HEK293T (cell line): ENCODE measurements around the gene CT45A3.
"Not testable (repeated sequence)": the region's sequence is repeated elsewhere in the genome, so short reads cannot be mapped to it uniquely, and the experiment has no call there.

Experiments
- CTCF ChIA-PET: fragments of 350-600 bp; formaldehyde crosslinking; extraction: SDS; loops from one replicate; lab custom pipeline; 2021; ENCODE audit warnings: antibody characterized with exemption, inconsistent platforms; lab: Yijun Ruan, JAX
- POLR2A ChIA-PET: fragments of 350-600 bp; formaldehyde crosslinking; extraction: SDS; loops from one replicate; lab custom pipeline; 2020; ENCODE audit warnings: antibody characterized with exemption, inconsistent platforms; lab: Yijun Ruan, JAX
- DNase-seq: peaks from one replicate; pipeline ENCODE4 v3.0.0; 2012; ENCODE audit warnings: mixed read lengths; ENCODE audit errors: extremely low spot score
- ARNT ChIP-seq: fragments of 450-650 bp; IDR thresholded peaks from 2 replicates; pipeline ENCODE4 v1.6.1; 2017; ENCODE audit warnings: mild to moderate bottlenecking
- BHLHE40 ChIP-seq: fragments of 450-650 bp; IDR thresholded peaks from 2 replicates; pipeline ENCODE4 v1.6.1; 2016; ENCODE audit warnings: mild to moderate bottlenecking, moderate library complexity, borderline replicate concordance
- CTBP1 ChIP-seq: fragments of 450-650 bp; IDR thresholded peaks from 2 replicates; pipeline ENCODE4 v1.6.1; 2016; ENCODE audit warnings: borderline replicate concordance
- ELF4 ChIP-seq: fragments of 450-650 bp; IDR thresholded peaks from 2 replicates; pipeline ENCODE4 v1.6.1; 2017; ENCODE audit warnings: antibody characterized with exemption
- FOXA1 ChIP-seq: fragments of 450-650 bp; IDR thresholded peaks from 2 replicates; pipeline ENCODE4 v1.6.1; 2016; ENCODE audit warnings: mild to moderate bottlenecking
- FOXK2 ChIP-seq: fragments of 450-650 bp; IDR thresholded peaks from 2 replicates; pipeline ENCODE4 v1.6.1; 2016; ENCODE audit warnings: mild to moderate bottlenecking
- FOXM1 ChIP-seq: fragments of 450-650 bp; IDR thresholded peaks from 2 replicates; pipeline ENCODE4 v1.6.1; 2017; ENCODE audit warnings: mild to moderate bottlenecking, borderline replicate concordance
- HDGF ChIP-seq: fragments of 450-650 bp; IDR thresholded peaks from 2 replicates; pipeline ENCODE4 v1.6.1; 2017; ENCODE audit warnings: antibody characterized with exemption, borderline replicate concordance
- L3MBTL2 ChIP-seq: fragments of 450-650 bp; conservative IDR thresholded peaks from 2 replicates; pipeline ENCODE4 v1.6.1; 2016; ENCODE audit warnings: mild to moderate bottlenecking
- LEF1 ChIP-seq: fragments of 450-650 bp; IDR thresholded peaks from 2 replicates; pipeline ENCODE4 v1.6.1; 2017; ENCODE audit warnings: mild to moderate bottlenecking, borderline replicate concordance
- NFRKB ChIP-seq: fragments of 450-650 bp; IDR thresholded peaks from 2 replicates; pipeline ENCODE4 v1.6.1; 2016; ENCODE audit warnings: mild to moderate bottlenecking, moderate library complexity
- SP1 ChIP-seq: fragments of 450-650 bp; IDR thresholded peaks from 2 replicates; pipeline ENCODE4 v1.6.1; 2017
- SUZ12 ChIP-seq: fragments of 450-650 bp; IDR thresholded peaks from 2 replicates; pipeline ENCODE4 v1.6.1; 2016; ENCODE audit warnings: mild to moderate bottlenecking
- TARDBP ChIP-seq: fragments of 450-650 bp; IDR thresholded peaks from 2 replicates; pipeline ENCODE4 v1.6.1; 2016
- ZNF384 ChIP-seq: fragments of 450-650 bp; IDR thresholded peaks from 2 replicates; pipeline ENCODE4 v1.6.1; 2016
- TF ChIP-seq, protein P1 (sequence below): fragments of 450-650 bp; IDR thresholded peaks from 2 replicates; pipeline ENCODE4 v1.6.1; 2016

The CT45A3 gene, protein sequence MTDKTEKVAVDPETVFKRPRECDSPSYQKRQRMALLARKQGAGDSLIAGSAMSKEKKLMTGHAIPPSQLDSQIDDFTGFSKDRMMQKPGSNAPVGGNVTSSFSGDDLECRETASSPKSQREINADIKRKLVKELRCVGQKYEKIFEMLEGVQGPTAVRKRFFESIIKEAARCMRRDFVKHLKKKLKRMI

DNA sequence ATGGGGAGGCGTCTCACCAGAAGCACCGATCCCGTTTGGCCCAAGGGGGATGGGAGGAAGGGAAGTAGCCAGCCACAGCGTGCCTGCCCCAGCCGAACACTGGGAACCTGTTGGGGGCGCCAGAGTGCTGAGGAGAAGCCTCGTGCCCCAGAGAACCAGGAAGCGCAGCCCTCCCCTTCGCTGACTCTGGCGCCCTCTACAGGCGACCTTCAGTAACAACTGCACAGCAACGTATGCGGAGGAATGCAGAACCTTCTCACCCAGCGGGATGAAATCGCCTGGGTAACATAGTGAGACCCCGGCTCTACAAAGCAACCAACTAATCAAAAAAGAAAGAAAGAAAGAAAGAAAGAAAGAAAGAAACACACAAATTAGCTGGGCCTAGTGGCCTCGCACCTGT is at the start of gene CT45A3:
TSS of gene CT45A3 (minus strand) at position 101 of the 400 bp plus-strand sequence. CDS start 3,747 bp downstream, outside the sequence.
- POLR2A ChIA-PET, DNase-seq, CTCF ChIA-PET: not testable (repeated sequence)

DNA sequence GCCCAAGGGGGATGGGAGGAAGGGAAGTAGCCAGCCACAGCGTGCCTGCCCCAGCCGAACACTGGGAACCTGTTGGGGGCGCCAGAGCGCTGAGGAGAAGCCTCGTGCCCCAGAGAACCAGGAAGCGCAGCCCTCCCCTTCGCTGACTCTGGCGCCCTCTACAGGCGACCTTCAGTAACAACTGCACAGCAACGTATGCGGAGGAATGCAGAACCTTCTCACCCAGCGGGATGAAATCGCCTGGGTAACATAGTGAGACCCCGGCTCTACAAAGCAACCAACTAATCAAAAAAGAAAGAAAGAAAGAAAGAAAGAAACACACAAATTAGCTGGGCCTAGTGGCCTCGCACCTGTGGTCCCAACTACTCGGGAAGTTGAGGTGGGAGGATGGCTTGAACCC is 34.7 kb upstream of the CT45A3 start, which contains the start of gene CT45A6:
TSS of gene CT45A6 (minus strand) at position 101 of the 400 bp plus-strand sequence. CDS start 3,794 bp downstream, outside the sequence.
- DNase-seq, POLR2A ChIA-PET, CTCF ChIA-PET: not testable (repeated sequence)

DNA sequence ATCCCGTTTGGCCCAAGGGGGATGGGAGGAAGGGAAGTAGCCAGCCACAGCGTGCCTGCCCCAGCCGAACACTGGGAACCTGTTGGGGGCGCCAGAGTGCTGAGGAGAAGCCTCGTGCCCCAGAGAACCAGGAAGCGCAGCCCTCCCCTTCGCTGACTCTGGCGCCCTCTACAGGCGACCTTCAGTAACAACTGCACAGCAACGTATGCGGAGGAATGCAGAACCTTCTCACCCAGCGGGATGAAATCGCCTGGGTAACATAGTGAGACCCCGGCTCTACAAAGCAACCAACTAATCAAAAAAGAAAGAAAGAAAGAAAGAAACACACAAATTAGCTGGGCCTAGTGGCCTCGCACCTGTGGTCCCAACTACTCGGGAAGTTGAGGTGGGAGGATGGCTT is 17.4 kb upstream of the CT45A3 start, which contains the start of gene CT45A5:
TSS of gene CT45A5 (minus strand) at position 101 of the 400 bp plus-strand sequence. CDS start 3,774 bp downstream, outside the sequence.
- POLR2A ChIA-PET, CTCF ChIA-PET, DNase-seq: not testable (repeated sequence)

DNA sequence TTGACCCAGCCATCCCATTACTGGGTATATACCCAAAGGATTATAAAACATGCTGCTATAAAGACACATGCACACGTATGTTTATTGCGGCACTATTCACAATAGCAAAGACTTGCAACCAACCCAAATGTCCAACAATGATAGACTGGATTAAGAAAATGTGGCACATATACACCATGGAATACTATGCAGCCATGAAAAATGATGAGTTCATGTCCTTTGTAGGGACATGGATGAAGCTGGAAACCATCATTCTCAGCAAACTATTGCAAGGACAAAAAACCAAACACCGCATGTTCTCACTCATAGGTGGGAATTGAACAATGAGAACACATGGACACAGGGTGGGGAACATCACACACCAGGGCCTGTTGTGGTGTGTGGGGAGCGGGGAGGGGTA is 23.3 kb downstream of the CT45A3 start:
- POLR2A ChIA-PET, DNase-seq, CTCF ChIA-PET: not testable (repeated sequence)

DNA sequence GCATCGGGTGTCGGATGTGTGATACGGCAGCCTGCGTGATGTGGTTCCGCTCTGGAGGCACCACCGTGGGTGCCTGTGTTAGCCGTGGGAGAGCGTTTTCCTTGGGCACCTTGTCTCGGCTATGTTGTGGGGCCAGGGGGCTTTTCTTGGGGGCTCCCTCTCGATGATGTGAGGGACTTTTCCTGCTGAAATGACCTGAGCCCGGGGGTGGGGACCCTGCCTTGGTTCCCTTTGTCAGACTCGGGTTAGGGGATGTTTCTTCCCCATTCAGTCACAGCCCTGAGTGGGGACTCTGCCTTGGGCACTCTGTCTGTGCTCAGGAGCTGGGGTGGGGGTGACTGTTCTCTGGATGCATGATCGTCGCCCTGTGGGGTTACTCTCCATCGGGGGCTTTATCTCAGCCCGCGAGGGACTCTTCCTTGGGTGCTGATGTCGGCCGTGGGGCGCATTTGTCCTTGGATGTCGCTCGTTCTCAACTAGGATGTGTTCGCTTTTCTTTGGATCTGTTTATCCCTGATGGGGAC is 26.7 kb downstream of the CT45A3 start:
- TF ChIP-seq FOXK2 (no peak), ARNT (no peak), TARDBP (no peak), NFRKB (no peak), FOXA1 (no peak), ELF4 (no peak), BHLHE40 (no peak), SUZ12 (no peak), FOXM1 (no peak), SP1 (no peak), L3MBTL2 (no peak), ZNF384 (no peak), CTBP1 (no peak), HDGF (no peak), LEF1 (no peak)
- TF ChIP-seq, protein P1, sequence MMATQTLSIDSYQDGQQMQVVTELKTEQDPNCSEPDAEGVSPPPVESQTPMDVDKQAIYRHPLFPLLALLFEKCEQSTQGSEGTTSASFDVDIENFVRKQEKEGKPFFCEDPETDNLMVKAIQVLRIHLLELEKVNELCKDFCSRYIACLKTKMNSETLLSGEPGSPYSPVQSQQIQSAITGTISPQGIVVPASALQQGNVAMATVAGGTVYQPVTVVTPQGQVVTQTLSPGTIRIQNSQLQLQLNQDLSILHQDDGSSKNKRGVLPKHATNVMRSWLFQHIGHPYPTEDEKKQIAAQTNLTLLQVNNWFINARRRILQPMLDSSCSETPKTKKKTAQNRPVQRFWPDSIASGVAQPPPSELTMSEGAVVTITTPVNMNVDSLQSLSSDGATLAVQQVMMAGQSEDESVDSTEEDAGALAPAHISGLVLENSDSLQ, result no peak
- ChIA-PET POLR2A (no interaction called here), CTCF (interaction anchor here (1.0 kb wide), 1 partner anchor 191 kb away, joined by 5 read pairs; no protein-coding TSS in a partner anchor)
- no peak for DNase-seq

DNA sequence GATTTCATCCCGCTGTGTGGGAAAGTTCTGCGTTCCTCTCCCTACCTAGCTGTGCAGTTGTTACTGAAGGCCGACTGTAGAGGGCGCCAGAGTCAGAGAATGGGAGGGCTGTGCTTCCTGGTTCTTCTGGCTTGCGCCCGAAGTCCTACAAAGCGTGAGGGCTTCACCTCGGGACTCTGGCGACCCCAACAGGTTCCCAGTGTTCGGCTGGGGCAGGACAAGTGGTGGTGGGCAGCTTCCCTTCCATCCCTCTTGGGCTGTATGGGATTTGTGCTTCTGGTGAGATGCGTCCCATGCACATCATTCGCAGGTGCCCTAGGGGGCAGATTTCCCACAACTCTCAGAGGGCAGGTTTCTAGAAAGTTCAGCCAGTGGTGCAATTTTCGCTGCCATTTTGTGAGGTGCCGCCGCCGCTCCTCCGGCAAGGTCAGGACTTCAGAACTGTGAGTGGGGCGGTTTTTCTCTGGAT is 27.3 kb downstream of the CT45A3 start:
- DNase-seq, result peak; percentile 74
- CTCF ChIA-PET, result interaction anchor here (1.0 kb wide), 1 partner anchor 192 kb away, joined by 4 read pairs; no protein-coding TSS in a partner anchor
- POLR2A ChIA-PET, result no interaction called here

DNA sequence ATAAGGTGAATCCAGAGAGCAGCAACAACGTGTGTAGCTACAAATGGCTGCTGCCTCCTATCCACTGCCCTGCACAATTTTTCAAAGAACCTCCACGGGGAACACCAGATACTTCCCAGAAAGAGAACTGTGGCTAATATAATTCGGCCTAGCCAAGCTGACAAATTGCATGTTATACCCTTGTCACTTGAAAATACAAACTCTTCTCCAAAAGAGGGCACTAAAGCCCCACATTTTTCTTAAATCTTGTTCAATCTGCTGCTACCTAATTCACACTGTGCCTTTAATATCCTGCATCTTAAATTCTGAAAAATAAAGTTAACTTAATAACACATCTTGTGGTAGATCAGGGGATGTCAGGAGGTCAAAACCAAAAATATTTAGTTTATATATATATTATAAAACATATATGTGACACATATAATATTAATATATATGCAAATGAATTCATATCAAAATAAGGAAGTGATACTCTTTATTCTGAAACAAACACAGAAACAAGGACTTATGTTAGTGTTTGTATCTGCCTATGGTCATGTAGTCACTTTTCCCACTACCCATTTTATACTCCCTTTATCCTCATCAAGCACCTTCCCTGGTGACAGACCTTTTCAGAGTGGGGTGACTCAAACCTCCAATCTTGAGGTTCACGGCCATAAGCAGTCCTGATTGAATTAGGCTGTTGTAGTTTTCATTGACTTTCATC is 30.5 kb downstream of the CT45A3 start:
- ChIA-PET CTCF (interaction anchor here (0.9 kb wide), 1 partner anchor 195 kb away, joined by 4 read pairs; no protein-coding TSS in a partner anchor), POLR2A (no interaction called here)
- no peak for DNase-seq
- no peak for TF ChIP-seq ELF4
- TF ChIP-seq CTBP1, result no peak
- no peak for TF ChIP-seq FOXK2
- no peak for TF ChIP-seq FOXA1
- no peak for TF ChIP-seq HDGF
- TF ChIP-seq FOXM1, result no peak
- TF ChIP-seq SUZ12, result no peak
- TF ChIP-seq L3MBTL2, result no peak
- no peak for TF ChIP-seq SP1
- no peak for TF ChIP-seq NFRKB

More for the DNA sequence above, 27.3 kb downstream of the CT45A3 start:
- TF ChIP-seq ARNT, result no peak
- no peak for TF ChIP-seq SUZ12
- no peak for TF ChIP-seq TARDBP
- TF ChIP-seq ELF4, result peak; percentile 34; the same call in 1 of the 2 replicates
- no peak for TF ChIP-seq FOXM1
- TF ChIP-seq ZNF384, result no peak
- TF ChIP-seq FOXA1, result no peak

DNA sequence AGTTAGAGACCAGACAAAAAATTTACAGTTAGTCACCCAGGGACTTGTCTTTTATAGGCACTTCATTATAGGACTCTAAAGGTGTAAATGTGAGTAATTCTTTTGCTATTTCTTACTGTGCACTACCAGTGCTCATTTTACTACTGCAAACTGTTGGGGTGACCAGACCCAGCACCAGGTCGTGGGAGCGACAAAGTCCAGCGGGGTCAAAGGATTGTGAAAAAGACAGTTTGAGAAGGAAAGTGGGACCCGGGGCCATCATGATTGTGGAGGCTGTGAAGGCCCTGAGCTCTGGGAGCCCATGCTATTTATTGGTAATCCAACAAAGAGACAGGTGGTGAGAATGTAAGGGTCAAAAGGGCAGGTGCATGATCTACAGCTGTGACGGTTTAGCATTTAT is 33.3 kb downstream of the CT45A3 start:
- DNase-seq, POLR2A ChIA-PET, CTCF ChIA-PET: not testable (repeated sequence)

DNA sequence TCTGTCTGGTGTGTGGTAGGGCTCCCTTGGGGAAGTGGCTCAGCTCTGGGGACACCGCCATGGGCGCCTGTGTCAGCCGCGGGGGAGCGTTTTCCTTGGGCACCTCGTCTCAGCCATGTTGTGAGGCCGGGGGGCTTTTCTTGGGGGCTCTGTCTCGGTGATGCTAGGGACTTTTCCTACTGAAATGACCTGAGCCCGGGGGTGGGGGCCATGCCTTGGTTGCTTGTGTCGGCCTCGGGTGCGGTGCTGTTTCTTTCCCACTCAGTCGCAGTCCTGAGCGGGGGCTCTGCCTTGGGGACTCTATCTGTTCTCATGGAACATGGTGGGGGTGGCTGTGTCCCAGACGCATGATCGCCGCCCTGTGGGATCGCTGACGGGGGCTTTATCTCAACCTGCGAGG is 54.2 kb downstream of the CT45A3 start:
- no peak for DNase-seq
- POLR2A ChIA-PET, result no interaction called here
- TF ChIP-seq FOXM1 (no peak), FOXK2 (no peak), ZNF384 (no peak), HDGF (no peak), SUZ12 (no peak), ELF4 (no peak), BHLHE40 (no peak), CTBP1 (no peak)
- CTCF ChIA-PET, result no interaction called here

DNA sequence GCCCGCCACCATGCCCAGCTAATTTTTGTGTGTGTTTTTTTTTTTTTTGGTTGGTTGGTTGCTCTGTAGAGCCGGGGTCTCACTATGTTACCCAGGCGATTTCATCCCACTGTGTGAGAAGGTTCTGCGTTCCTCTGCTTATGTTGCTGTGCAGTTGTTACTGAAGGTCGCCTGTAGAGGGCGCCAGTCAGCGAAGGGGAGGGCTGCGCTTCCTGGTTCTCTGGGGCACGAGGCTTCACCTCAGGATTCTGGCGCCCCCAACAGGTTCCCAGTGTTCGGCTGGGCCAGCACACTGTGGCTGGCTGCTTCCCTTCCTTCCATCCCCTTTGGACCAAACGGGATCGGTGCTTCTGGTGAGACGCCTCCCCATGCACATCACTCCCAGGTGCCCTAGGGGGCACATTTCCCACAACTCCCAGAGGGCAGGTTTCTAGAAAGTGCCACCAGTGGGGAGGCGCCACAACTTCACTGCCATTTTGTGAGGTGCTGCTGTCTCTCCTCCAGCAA is 54.8 kb downstream of the CT45A3 start, which contains the start of gene CT45A1:
TSS of gene CT45A1 (plus strand) at position 457 of the 507 bp plus-strand sequence. CDS start 5,302 bp downstream, outside the sequence.
- DNase-seq, CTCF ChIA-PET, POLR2A ChIA-PET: not testable (repeated sequence)
